ENCODE data around the gene CDCA5.

The CDCA5 gene

GRCh38 chr11:65040847-65041622 lies 42.8 kb downstream of the CDCA5 start, which contains the start of gene SAC3D1:
Gene SAC3D1, plus strand, starts transcription at chr11:65041210. Its CDS starts 83 bp downstream, at chr11:65041293.
- Histone ChIP-seq H3K4me1 (ENCODE audit: control insufficient read depth, insufficient read depth, low read length, poor library complexity, severe bottlenecking) (peaks cover 11% of the 10 kb centered on the region), H3K36me3 (ENCODE audit: control insufficient read depth, insufficient read depth, low read length) (peaks cover 36% of the 10 kb centered on the region), H3K9me3 (ENCODE audit: control insufficient read depth, low read length) (no peaks in the 10 kb centered on the region), H3K27ac (ENCODE audit: low read depth, low read length, severe bottlenecking) (peak within 1 kb of the TSS; percentile 91), H3K4me3 (ENCODE audit: extremely low read depth, insufficient read depth, low read length, poor library complexity, severe bottlenecking) (peak within 1 kb of the TSS; percentile 77)
- 0% methylated on average over 84 to 86 of the region's 91 CpGs for WGBS, 2 experiments (ENCODE audit: insufficient coverage in 2 of 2)

GRCh38 chr11:65040520-65040846 lies 43.4 kb downstream of the CDCA5 start:
- 0 to 24% methylated on average over 4 to 7 of the region's 7 CpGs for WGBS, 2 experiments (ENCODE audit: insufficient coverage in 2 of 2)
- peak overlapping the region; percentile 77 for H3K4me3 ChIP-seq (ENCODE audit: extremely low read depth, insufficient read depth, low read length, poor library complexity, severe bottlenecking)
- peaks cover 36% of the 10 kb centered on the region for H3K36me3 ChIP-seq (ENCODE audit: control insufficient read depth, insufficient read depth, low read length)
- peaks cover 11% of the 10 kb centered on the region for H3K4me1 ChIP-seq (ENCODE audit: control insufficient read depth, insufficient read depth, low read length, poor library complexity, severe bottlenecking)
- peak overlapping the region; percentile 91 for H3K27ac ChIP-seq (ENCODE audit: low read depth, low read length, severe bottlenecking)
- no peaks in the 10 kb centered on the region for H3K9me3 ChIP-seq (ENCODE audit: control insufficient read depth, low read length)

GRCh38 chr11:65036931-65037330 lies 46.9 kb downstream of the CDCA5 start:
- Histone ChIP-seq H3K4me1 (ENCODE audit: control insufficient read depth, insufficient read depth, low read length, poor library complexity, severe bottlenecking) (no peaks in the 10 kb centered on the region), H3K27ac (ENCODE audit: low read depth, low read length, severe bottlenecking) (no peak overlapping the region), H3K4me3 (ENCODE audit: extremely low read depth, insufficient read depth, low read length, poor library complexity, severe bottlenecking) (no peak overlapping the region), H3K9me3 (ENCODE audit: control insufficient read depth, low read length) (no peaks in the 10 kb centered on the region), H3K36me3 (ENCODE audit: control insufficient read depth, insufficient read depth, low read length) (peaks cover 43% of the 10 kb centered on the region)
- 100% methylated on average over 3 of the region's 6 CpGs for WGBS, 2 experiments (ENCODE audit: insufficient coverage in 2 of 2)

GRCh38 chr11:65035579-65035978 lies 48.3 kb downstream of the CDCA5 start:
- H3K36me3 ChIP-seq (ENCODE audit: control insufficient read depth, insufficient read depth, low read length), result peaks cover 45% of the 10 kb centered on the region
- no peak overlapping the region for H3K27ac ChIP-seq (ENCODE audit: low read depth, low read length, severe bottlenecking)
- 85 to 91% methylated on average over 11 of the region's 11 CpGs for WGBS, 2 experiments (ENCODE audit: insufficient coverage in 2 of 2)
- H3K4me1 ChIP-seq (ENCODE audit: control insufficient read depth, insufficient read depth, low read length, poor library complexity, severe bottlenecking), result no peaks in the 10 kb centered on the region
- no peaks in the 10 kb centered on the region for H3K9me3 ChIP-seq (ENCODE audit: control insufficient read depth, low read length)
- no peak overlapping the region for H3K4me3 ChIP-seq (ENCODE audit: extremely low read depth, insufficient read depth, low read length, poor library complexity, severe bottlenecking)

GRCh38 chr11:65034423-65034822 lies 49.4 kb downstream of the CDCA5 start:
- H3K36me3 ChIP-seq (ENCODE audit: control insufficient read depth, insufficient read depth, low read length), result peaks cover 43% of the 10 kb centered on the region

GRCh38 chr11:65032216-65032615 lies 51.6 kb downstream of the CDCA5 start:
- Histone ChIP-seq H3K4me1 (ENCODE audit: control insufficient read depth, insufficient read depth, low read length, poor library complexity, severe bottlenecking) (no peaks in the 10 kb centered on the region), H3K4me3 (ENCODE audit: extremely low read depth, insufficient read depth, low read length, poor library complexity, severe bottlenecking) (no peak overlapping the region), H3K36me3 (ENCODE audit: control insufficient read depth, insufficient read depth, low read length) (peaks cover 33% of the 10 kb centered on the region), H3K9me3 (ENCODE audit: control insufficient read depth, low read length) (no peaks in the 10 kb centered on the region), H3K27ac (ENCODE audit: low read depth, low read length, severe bottlenecking) (no peak overlapping the region)
- 85% methylated on average over 12 to 13 of the region's 13 CpGs for WGBS, 2 experiments (ENCODE audit: insufficient coverage in 2 of 2)

More at GRCh38 chr11:65034423-65034822, 49.4 kb downstream of the CDCA5 start:
- Histone ChIP-seq H3K4me3 (ENCODE audit: extremely low read depth, insufficient read depth, low read length, poor library complexity, severe bottlenecking) (no peak overlapping the region), H3K4me1 (ENCODE audit: control insufficient read depth, insufficient read depth, low read length, poor library complexity, severe bottlenecking) (no peaks in the 10 kb centered on the region), H3K9me3 (ENCODE audit: control insufficient read depth, low read length) (no peaks in the 10 kb centered on the region), H3K27ac (ENCODE audit: low read depth, low read length, severe bottlenecking) (no peak overlapping the region)
- 100% methylated on average over 1 to 2 of the region's 2 CpGs for WGBS, 2 experiments (ENCODE audit: insufficient coverage in 2 of 2)
